SH-SY5Y (cell line): ENCODE data around the gene TUBGCP5.

ENCODE experiments used
- GATA2 ChIP-seq: IDR thresholded peaks from 2 replicates; pipeline ENCODE4 v1.6.1; 2011; ENCODE audit warnings: mild to moderate bottlenecking, low read depth, low read length
- GATA3 ChIP-seq: IDR thresholded peaks from 2 replicates; pipeline ENCODE4 v1.6.1; 2011; ENCODE audit warnings: low read depth, mild to moderate bottlenecking, low read length, moderate library complexity

DNA sequence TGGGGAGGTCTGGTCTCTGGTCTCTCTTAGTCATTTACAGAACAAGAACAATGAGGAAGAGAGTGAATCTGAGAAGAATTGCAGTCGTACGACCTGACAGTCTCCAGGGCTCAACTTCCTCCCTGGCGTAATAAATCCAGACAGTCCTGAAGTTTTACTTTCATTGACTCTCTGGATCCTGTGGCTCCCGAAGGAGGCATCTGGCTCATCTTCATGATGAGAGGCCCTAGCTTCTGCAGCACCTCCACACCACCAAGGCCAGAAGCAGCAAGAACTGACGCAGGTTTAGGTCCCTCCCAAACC, 47.4 kb downstream of the TUBGCP5 start:
- TF ChIP-seq GATA2 (no peak), GATA3 (no peak)
